GM19455 (cell line): ENCODE data around the gene HABP4.

Experiments
- ATAC-seq: cut with Tn5 transposase; IDR thresholded peaks from one replicate; pipeline ENCODE4 v1.9.1; 2021; ENCODE audit not compliant: unreplicated experiment

Gene HABP4

GRCh38 chr9:96515621-96516470 is 65.9 kb downstream of the HABP4 start:
- no peak for ATAC-seq

- no peak for ATAC-seq
Measured at GRCh38 chr9:96519095-96519494, 69.1 kb downstream of the HABP4 start.

DNA sequence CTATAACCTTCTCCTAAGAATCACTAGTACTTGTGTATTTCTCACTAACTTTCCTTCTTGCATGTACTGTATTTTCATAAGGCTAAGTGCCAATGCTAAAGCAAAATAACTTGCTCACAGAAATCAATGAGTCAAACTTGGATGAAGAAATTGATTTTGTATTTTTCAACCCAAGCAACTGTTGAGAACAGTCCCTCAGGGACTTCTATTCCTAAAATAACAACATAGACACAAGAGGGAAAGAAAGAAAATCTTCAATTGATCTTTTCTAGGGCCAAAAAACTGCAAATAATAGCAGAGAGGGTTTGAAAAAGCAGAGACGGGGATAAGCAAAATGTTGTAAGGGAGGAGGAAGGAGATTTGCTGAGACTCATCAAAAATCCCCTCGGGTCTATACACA is 69.8 kb downstream of the HABP4 start:
- ATAC-seq: no peak

DNA sequence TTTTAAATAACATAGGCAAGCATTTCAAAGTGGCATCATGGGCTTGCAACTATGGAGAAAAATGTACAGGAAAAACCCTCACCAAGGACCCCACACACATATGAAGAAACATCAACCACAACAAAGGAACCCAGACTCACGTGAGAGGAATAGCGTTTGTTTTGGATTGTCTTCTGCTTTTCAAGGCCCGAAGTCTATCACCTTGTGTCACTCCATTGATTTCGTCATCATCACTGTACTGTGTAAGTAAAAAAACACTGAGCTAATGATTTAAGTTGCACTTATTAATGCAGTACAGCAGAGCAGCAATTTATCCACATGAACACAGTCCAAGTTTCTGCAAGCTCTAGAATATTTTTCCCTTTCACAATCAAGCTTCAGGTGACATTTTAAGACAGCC is 72.4 kb downstream of the HABP4 start:
- ATAC-seq: no peak

DNA sequence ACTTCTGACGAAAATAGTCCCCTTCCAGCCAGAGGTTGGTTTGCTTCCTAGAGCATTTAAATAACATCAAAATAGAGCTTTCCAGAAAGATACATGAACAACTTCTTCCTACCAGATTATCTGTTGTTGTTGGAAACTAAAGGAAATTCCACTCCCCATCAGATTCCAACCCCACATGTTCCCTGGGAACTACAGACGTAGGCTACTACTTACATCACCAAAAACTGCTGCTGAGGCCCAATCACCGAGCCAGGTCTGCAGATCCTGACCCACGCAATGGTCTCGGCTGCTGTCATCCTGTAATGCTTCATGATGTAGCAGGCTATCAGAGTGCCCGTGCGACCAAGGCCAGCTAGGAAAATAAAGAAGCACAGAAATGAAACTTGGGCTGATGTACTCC is 73.4 kb downstream of the HABP4 start:
- no peak for ATAC-seq

DNA sequence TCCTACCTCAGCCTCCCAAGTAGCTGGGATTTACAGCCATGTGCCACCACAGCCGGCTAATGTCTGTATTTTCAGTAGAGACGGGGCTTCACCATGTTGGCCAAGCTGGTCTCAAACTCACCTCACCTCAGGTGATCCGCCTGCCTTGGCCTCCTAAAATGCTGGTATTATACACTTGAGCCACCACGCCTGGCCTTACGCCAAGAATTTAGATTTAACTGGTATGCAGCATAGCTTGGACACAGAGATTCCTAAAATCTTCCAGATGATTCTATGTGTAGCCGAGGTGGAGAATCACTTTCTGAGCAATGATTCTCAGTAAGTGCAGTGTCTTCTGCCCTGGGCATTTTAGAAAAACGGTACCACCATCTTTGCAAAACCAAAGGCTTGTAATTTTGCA is 74.1 kb downstream of the HABP4 start:
- no peak for ATAC-seq

DNA sequence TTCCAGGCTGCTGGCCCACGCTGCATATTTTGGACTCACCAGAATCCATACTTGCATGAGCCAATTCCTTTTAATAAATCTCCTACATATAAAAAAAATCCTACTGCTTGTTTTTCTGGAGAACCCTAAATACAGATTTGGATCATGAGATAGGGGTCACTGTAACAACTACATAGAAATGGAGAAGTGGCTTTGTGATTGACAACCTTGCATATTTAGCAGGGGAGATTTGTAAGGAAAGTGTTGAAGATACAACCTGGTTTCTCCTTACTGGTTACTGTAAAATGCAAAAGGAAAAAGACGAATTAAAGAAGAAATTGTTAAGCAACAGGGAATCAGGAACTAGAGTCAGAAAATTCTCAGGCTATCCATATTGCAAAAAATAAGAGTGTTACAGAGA is 74.8 kb downstream of the HABP4 start:
- ATAC-seq: no peak

DNA sequence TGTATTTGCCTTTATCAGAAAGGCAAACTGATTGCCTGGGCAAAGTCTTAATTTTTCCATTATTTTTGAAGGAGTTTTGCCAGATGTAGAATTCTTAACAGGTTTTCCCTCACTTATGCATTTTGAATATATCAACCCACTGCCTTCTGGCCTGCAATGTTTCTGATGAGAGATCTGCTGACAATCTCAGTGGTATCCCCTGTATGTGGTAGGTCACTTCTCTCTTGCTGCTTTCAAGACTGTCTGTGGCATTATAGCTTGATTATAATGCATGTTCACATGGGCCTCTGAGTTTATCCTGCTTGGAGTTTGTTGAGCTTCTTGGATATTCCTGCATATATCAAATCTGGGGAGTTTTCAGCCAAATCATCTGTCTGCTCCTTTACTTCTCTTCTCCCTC is 82.2 kb downstream of the HABP4 start:
- no peak for ATAC-seq

DNA sequence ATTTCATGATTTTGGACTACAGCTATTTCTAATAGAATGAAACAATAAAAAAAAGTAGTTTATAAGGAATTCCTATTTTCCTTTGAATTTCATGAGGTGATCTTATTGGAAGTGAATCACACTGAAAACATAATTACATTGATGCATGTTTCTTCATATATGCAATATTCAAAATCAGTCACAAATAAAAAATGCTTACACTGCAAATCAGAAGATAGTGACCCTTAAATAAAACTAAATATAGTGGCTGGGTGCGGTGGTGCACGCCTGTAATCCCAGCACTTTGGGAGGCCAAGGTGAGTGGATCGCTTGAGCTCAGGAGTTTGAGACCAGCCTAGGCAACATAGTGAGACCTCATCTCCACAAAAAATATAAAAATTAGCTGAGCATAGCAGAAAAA is 90.1 kb downstream of the HABP4 start:
- ATAC-seq: no peak
